ENCODE measurements around the gene RMDN2.

Gene RMDN2

DNA sequence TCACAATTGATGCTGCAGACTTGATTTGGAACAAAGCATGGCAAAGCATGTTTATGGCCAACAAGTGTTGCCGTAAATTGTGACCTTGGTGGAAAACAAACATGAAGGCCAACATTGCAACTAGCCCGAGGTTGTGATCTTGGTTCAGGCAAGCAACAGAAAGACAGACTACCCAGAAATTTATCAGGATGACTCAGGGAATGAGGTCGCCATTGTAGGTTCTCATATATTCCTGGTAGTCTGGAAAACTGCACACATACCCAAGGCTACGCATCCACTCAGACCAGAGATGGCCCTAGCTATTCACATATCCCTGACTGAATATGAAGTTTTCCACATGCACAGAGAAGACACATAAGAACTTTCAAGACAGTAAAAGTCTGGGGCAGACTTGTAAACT, 120.7 kb downstream of the RMDN2 start:
- no peak overlapping the region for H3K4me3 ChIP-seq (ENCODE audit: control insufficient read depth, low read depth, low read length)
- TF ChIP-seq, protein P1, sequence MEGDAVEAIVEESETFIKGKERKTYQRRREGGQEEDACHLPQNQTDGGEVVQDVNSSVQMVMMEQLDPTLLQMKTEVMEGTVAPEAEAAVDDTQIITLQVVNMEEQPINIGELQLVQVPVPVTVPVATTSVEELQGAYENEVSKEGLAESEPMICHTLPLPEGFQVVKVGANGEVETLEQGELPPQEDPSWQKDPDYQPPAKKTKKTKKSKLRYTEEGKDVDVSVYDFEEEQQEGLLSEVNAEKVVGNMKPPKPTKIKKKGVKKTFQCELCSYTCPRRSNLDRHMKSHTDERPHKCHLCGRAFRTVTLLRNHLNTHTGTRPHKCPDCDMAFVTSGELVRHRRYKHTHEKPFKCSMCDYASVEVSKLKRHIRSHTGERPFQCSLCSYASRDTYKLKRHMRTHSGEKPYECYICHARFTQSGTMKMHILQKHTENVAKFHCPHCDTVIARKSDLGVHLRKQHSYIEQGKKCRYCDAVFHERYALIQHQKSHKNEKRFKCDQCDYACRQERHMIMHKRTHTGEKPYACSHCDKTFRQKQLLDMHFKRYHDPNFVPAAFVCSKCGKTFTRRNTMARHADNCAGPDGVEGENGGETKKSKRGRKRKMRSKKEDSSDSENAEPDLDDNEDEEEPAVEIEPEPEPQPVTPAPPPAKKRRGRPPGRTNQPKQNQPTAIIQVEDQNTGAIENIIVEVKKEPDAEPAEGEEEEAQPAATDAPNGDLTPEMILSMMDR (IDR thresholded peaks at IDR 0.05; ENCODE audit: control insufficient read depth, insufficient read depth, low read depth, low read length, missing control alignments): no peak
- no peak for DNase-seq (ENCODE audit: low read depth)

DNA sequence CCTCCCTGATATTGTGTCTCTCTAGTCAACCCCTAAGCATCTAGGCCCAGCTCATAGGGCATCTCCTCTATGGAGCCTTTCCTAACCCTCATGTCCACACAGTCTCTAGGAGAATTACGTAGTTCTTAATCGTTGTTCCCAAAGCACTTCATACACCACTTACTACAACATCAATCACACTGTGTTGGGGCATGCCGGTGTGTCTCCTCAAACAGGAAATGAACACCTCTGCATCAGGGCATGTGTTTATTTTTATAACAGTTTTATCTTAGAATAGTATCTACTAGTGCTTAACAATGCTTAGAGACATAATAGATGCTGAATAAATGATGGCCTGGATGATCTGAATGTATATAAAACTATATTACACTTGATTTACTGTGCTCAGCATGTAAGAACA, 131.1 kb downstream of the RMDN2 start:
- no peak overlapping the region for H3K4me3 ChIP-seq (ENCODE audit: control insufficient read depth, low read depth, low read length)
- DNase-seq (ENCODE audit: low read depth): no peak
- TF ChIP-seq, protein P1 (IDR thresholded peaks at IDR 0.05; ENCODE audit: control insufficient read depth, insufficient read depth, low read depth, low read length, missing control alignments): no peak

DNA sequence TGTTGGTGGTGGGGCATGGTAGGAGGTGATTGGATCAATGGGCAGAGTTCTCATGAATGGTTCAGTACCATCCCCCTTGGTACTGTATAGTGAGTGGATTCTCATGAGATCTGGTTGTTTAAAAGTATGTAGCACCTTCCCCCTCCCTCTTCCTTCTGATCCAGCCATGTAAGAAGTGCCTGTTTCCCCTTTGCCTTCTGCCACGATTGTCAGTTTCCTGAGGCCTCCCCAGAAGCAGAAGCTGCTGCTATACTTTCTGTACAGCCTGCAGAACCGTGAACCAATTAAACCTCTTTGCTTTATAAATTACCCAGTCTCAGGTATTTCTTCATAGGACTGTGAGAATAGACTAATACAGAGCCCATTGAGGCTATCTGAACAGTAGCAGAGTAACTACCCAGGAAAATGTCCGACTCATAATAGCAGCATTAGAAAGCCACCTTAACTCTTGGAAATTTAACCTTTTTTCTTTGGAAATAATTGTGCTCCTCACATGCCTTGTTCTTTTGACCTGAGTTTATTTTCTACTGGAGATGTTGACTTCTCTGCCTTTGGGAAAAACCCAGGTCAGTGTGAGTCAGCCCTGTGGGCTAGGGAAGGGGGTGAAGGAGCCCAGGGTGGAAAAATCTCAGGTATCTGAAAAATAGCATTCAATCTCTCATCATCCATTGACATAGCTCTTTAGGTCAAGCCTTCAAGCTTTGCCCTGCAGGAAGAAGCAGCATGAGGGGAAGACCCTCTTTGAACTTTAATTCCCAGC, 132.7 kb downstream of the RMDN2 start:
- H3K4me3 ChIP-seq (ENCODE audit: control insufficient read depth, low read depth, low read length): no peak overlapping the region
- TF ChIP-seq, protein P1 (IDR thresholded peaks at IDR 0.05; ENCODE audit: control insufficient read depth, insufficient read depth, low read depth, low read length, missing control alignments): no peak
- DNase-seq (ENCODE audit: low read depth): no peak

DNA sequence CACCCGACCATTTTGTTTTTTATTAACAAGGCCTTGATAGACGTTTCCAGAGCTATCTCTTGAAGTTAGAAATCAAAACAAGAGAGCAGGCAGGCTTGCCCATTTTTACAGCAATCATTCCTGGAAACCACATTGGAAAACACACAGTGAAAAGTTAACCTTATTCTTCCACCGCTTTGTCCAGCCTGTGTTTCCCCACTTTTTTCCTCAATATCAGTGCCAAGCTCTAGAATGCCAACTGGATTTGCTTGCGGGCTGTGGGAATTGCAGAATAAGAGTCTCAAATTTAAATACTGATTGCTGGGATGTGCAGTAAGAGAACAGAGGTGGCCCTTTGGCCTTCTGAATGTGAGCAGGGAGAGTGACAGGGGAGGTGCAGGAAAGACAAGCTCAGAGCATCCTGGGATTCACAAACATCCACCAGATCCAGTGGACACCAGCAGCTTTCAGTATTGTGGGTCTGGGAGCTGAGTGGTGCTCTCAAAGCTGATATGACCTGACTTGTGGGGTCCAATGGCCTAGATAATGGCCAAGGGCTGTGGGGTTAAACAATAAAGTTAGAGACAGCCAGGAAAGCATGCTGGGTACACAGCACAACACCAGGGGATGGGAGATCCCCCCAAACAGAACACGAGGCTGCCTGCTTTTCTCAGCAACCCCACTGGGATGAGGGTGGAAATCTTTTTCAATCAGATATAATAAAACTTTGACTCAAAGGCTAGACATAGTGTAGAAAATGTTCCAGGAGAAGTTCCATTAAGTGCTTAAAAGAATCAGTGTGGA, 135.3 kb downstream of the RMDN2 start:
- H3K4me3 ChIP-seq (ENCODE audit: control insufficient read depth, low read depth, low read length): no peak overlapping the region
- TF ChIP-seq, protein P1 (IDR thresholded peaks at IDR 0.05; ENCODE audit: control insufficient read depth, insufficient read depth, low read depth, low read length, missing control alignments): no peak
- no peak for DNase-seq (ENCODE audit: low read depth)

DNA sequence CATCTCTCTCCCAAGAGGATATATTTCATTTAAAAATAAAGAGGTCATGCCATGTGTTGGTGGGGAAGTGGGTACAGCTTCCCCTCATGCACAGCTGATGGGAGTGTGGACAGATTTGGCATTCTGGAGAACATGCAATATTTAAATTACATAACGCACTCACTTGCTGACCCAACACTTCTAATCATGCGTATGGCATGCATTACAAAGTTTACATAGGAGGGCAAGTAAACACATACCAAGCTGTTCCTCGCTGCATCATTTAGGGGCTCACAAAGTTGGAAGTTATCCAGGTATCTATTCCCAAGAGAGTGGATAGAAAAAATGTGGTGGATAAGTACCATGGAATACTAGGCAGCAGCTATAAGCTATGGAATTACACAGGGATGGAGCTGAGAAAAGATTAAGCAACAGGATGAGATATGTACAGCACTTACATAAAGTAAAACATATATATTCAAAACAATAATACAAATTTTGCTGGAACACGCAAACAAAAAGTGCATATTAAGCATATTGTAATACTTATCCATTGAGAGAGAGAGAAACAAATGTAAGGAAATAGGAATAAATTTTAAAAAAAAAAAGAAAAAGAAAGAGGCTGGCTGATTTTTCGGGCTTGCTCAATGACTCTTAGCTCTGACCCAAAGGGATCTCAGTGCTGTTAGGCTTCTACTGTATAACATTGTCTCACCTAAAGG, 139.9 kb downstream of the RMDN2 start:
- TF ChIP-seq, protein P1 (IDR thresholded peaks at IDR 0.05; ENCODE audit: control insufficient read depth, insufficient read depth, low read depth, low read length, missing control alignments): no peak
- no peak for DNase-seq (ENCODE audit: low read depth)
- no peak overlapping the region for H3K4me3 ChIP-seq (ENCODE audit: control insufficient read depth, low read depth, low read length)

DNA sequence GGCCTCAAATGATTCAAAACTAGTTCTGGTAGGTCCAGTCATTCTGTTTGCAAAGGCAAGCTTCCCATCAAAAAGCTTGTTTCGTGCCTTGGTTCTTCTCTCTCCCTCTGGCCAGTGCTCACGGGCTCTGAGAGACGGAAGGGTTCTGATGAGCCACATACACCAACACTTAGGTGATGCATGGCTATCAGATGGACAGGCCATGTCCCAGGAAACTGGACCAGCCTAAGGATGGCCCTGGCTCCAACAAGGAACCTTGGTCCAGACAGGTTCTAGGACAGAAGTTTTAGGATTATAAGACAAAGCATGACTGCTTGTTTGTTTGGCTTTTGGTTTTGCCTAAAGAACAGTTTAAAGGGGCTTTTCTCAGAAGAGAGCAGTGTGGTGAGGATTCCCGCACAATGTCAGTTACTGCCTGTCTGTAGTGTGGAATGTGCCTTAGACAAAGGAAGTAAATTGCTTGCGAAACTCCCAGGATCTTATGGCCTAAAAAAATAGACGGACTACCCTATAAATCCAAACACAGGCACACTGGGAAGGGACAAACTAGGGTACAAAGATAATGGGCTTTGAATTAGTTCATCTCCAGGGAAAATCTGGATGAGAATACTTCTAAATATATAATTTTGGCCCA, 140.5 kb downstream of the RMDN2 start:
- TF ChIP-seq, protein P1 (IDR thresholded peaks at IDR 0.05; ENCODE audit: control insufficient read depth, insufficient read depth, low read depth, low read length, missing control alignments): no peak
- no peak for DNase-seq (ENCODE audit: low read depth)

More for the DNA sequence above, 140.5 kb downstream of the RMDN2 start:
- no peak overlapping the region for H3K4me3 ChIP-seq (ENCODE audit: control insufficient read depth, low read depth, low read length)
